ENCODE results near the gene SHISAL2B.

- TF ChIP-seq CTCF (IDR thresholded peaks at IDR 0.05) (no peak), POLR2A (IDR thresholded peaks at IDR 0.05; ENCODE audit: low read depth) (no peak), POLR2AphosphoS5 (IDR thresholded peaks at IDR 0.05) (no peak), EP300 (IDR thresholded peaks at IDR 0.05) (no peak)
Observed at GRCh38 chr5:64646169-64646568, 44.1 kb upstream of the SHISAL2B start.
